Measurements from ENCODE around the gene CX3CL1.

DNA sequence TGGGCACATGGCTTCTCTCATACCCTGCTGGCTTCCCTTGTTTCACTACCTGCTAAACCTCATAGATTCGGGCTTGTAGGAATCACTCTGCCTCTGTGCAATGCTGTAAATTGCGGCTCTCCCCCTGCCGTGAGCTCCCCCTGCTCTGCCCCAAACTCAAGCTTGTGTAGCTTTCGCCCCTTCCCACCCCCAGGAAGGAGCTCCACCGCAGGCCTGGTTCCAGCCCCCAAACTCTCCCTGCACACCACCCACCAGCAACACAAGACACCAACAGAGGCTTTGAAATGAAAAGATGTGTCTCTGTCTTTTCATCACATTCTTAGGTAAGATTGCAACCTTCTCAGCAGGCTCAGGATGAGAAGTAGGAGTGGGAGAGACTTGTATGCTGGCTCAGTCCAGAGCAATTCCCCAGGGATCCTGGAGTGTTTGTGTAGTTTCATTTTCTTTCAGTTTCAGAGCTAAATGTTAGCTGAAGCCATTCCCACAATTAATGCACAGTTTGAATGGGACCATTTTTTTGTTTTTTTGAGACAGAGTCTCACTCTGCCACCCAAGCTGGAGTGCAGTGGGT lies 14.2 kb downstream of the CX3CL1 start:
- TF ChIP-seq, protein P1, sequence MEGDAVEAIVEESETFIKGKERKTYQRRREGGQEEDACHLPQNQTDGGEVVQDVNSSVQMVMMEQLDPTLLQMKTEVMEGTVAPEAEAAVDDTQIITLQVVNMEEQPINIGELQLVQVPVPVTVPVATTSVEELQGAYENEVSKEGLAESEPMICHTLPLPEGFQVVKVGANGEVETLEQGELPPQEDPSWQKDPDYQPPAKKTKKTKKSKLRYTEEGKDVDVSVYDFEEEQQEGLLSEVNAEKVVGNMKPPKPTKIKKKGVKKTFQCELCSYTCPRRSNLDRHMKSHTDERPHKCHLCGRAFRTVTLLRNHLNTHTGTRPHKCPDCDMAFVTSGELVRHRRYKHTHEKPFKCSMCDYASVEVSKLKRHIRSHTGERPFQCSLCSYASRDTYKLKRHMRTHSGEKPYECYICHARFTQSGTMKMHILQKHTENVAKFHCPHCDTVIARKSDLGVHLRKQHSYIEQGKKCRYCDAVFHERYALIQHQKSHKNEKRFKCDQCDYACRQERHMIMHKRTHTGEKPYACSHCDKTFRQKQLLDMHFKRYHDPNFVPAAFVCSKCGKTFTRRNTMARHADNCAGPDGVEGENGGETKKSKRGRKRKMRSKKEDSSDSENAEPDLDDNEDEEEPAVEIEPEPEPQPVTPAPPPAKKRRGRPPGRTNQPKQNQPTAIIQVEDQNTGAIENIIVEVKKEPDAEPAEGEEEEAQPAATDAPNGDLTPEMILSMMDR (conservative IDR thresholded peaks at IDR 0.05; ENCODE audit: low read length), result no peak
- TF ChIP-seq EZH2phosphoT487 (IDR thresholded peaks at IDR 0.05; ENCODE audit: borderline replicate concordance, low read depth, low read length), result no peak

Measured in OCI-LY7 (cell line).